ENCODE data around the gene ASB4.

ASB4 gene

GRCh38 chr7:95537468-95537867 is 51.7 kb downstream of the ASB4 start:
- H3K36me3 ChIP-seq (ENCODE audit: control insufficient read depth, insufficient read depth, low read length), result no peaks in the 10 kb centered on the region
- no peak overlapping the region for H3K4me3 ChIP-seq (ENCODE audit: low read length)
- H3K4me1 ChIP-seq (ENCODE audit: control insufficient read depth, insufficient read depth, low read length), result no peaks in the 10 kb centered on the region
- H3K27ac ChIP-seq (ENCODE audit: low read length), result no peak overlapping the region
- no CpG with 5 or more reads among the region's 2 CpGs for WGBS (ENCODE audit: insufficient coverage, insufficient read length)
- DNase-seq (ENCODE audit: low read depth, low spot score), result no peak
- no peaks in the 10 kb centered on the region for H3K9me3 ChIP-seq (ENCODE audit: control insufficient read depth, insufficient read depth, low read length)
- H3K27me3 ChIP-seq (ENCODE audit: control insufficient read depth, insufficient read depth, low read length), result no peaks in the 10 kb centered on the region

- H3K4me3 ChIP-seq (ENCODE audit: low read length), result no peak overlapping the region
- H3K4me1 ChIP-seq (ENCODE audit: control insufficient read depth, insufficient read depth, low read length), result no peaks in the 10 kb centered on the region
- no peaks in the 10 kb centered on the region for H3K36me3 ChIP-seq (ENCODE audit: control insufficient read depth, insufficient read depth, low read length)
- no peaks in the 10 kb centered on the region for H3K27me3 ChIP-seq (ENCODE audit: control insufficient read depth, insufficient read depth, low read length)
- no peak for DNase-seq (ENCODE audit: low read depth, low spot score)
- no peak overlapping the region for H3K27ac ChIP-seq (ENCODE audit: low read length)
- no peaks in the 10 kb centered on the region for H3K9me3 ChIP-seq (ENCODE audit: control insufficient read depth, insufficient read depth, low read length)
Observed at GRCh38 chr7:95539426-95539825, 53.7 kb downstream of the ASB4 start.

GRCh38 chr7:95540366-95540765 is 54.6 kb downstream of the ASB4 start:
- no peaks in the 10 kb centered on the region for H3K4me1 ChIP-seq (ENCODE audit: control insufficient read depth, insufficient read depth, low read length)
- WGBS (ENCODE audit: insufficient coverage, insufficient read length), result no CpG with 5 or more reads among the region's 1 CpG
- no peak overlapping the region for H3K4me3 ChIP-seq (ENCODE audit: low read length)
- no peaks in the 10 kb centered on the region for H3K36me3 ChIP-seq (ENCODE audit: control insufficient read depth, insufficient read depth, low read length)
- H3K27ac ChIP-seq (ENCODE audit: low read length), result no peak overlapping the region
- no peaks in the 10 kb centered on the region for H3K9me3 ChIP-seq (ENCODE audit: control insufficient read depth, insufficient read depth, low read length)
- no peak for DNase-seq (ENCODE audit: low read depth, low spot score)
- H3K27me3 ChIP-seq (ENCODE audit: control insufficient read depth, insufficient read depth, low read length), result no peaks in the 10 kb centered on the region

- Histone ChIP-seq H3K9me3 (ENCODE audit: control insufficient read depth, insufficient read depth, low read length) (no peaks in the 10 kb centered on the region), H3K27ac (ENCODE audit: low read length) (no peak overlapping the region), H3K4me3 (ENCODE audit: low read length) (no peak overlapping the region), H3K36me3 (ENCODE audit: control insufficient read depth, insufficient read depth, low read length) (no peaks in the 10 kb centered on the region), H3K27me3 (ENCODE audit: control insufficient read depth, insufficient read depth, low read length) (no peaks in the 10 kb centered on the region), H3K4me1 (ENCODE audit: control insufficient read depth, insufficient read depth, low read length) (no peaks in the 10 kb centered on the region)
- DNase-seq (ENCODE audit: low read depth, low spot score), result no peak
- WGBS (ENCODE audit: insufficient coverage, insufficient read length), result no CpG with 5 or more reads among the region's 6 CpGs
Observed at GRCh38 chr7:95543312-95543711, 57.6 kb downstream of the ASB4 start.

- Histone ChIP-seq H3K4me3 (ENCODE audit: low read length) (no peak overlapping the region), H3K27me3 (ENCODE audit: control insufficient read depth, insufficient read depth, low read length) (no peaks in the 10 kb centered on the region), H3K27ac (ENCODE audit: low read length) (no peak overlapping the region), H3K9me3 (ENCODE audit: control insufficient read depth, insufficient read depth, low read length) (no peaks in the 10 kb centered on the region), H3K4me1 (ENCODE audit: control insufficient read depth, insufficient read depth, low read length) (no peaks in the 10 kb centered on the region), H3K36me3 (ENCODE audit: control insufficient read depth, insufficient read depth, low read length) (no peaks in the 10 kb centered on the region)
- WGBS (ENCODE audit: insufficient coverage, insufficient read length), result no CpG with 5 or more reads among the region's 1 CpG
- no peak for DNase-seq (ENCODE audit: low read depth, low spot score)
Observed at GRCh38 chr7:95544171-95544570, 58.4 kb downstream of the ASB4 start.

GRCh38 chr7:95545007-95545615 is 59.4 kb downstream of the ASB4 start:
- WGBS (ENCODE audit: insufficient coverage, insufficient read length), result no CpG with 5 or more reads among the region's 3 CpGs
- Histone ChIP-seq H3K4me1 (ENCODE audit: control insufficient read depth, insufficient read depth, low read length) (no peaks in the 10 kb centered on the region), H3K27me3 (ENCODE audit: control insufficient read depth, insufficient read depth, low read length) (no peaks in the 10 kb centered on the region), H3K36me3 (ENCODE audit: control insufficient read depth, insufficient read depth, low read length) (no peaks in the 10 kb centered on the region), H3K4me3 (ENCODE audit: low read length) (no peak overlapping the region), H3K9me3 (ENCODE audit: control insufficient read depth, insufficient read depth, low read length) (no peaks in the 10 kb centered on the region), H3K27ac (ENCODE audit: low read length) (no peak overlapping the region)
- no peak for DNase-seq (ENCODE audit: low read depth, low spot score)

- Histone ChIP-seq H3K4me3 (ENCODE audit: low read length) (no peak overlapping the region), H3K9me3 (ENCODE audit: control insufficient read depth, insufficient read depth, low read length) (no peaks in the 10 kb centered on the region), H3K27me3 (ENCODE audit: control insufficient read depth, insufficient read depth, low read length) (no peaks in the 10 kb centered on the region), H3K36me3 (ENCODE audit: control insufficient read depth, insufficient read depth, low read length) (no peaks in the 10 kb centered on the region), H3K27ac (ENCODE audit: low read length) (no peak overlapping the region), H3K4me1 (ENCODE audit: control insufficient read depth, insufficient read depth, low read length) (no peaks in the 10 kb centered on the region)
- no CpG with 5 or more reads among the region's 1 CpG for WGBS (ENCODE audit: insufficient coverage, insufficient read length)
- no peak for DNase-seq (ENCODE audit: low read depth, low spot score)
Observed at GRCh38 chr7:95545673-95546072, 59.9 kb downstream of the ASB4 start.

- Histone ChIP-seq H3K4me3 (ENCODE audit: low read length) (no peak overlapping the region), H3K4me1 (ENCODE audit: control insufficient read depth, insufficient read depth, low read length) (no peaks in the 10 kb centered on the region), H3K27me3 (ENCODE audit: control insufficient read depth, insufficient read depth, low read length) (no peaks in the 10 kb centered on the region), H3K36me3 (ENCODE audit: control insufficient read depth, insufficient read depth, low read length) (no peaks in the 10 kb centered on the region), H3K9me3 (ENCODE audit: control insufficient read depth, insufficient read depth, low read length) (no peaks in the 10 kb centered on the region), H3K27ac (ENCODE audit: low read length) (no peak overlapping the region)
- no peak for DNase-seq (ENCODE audit: low read depth, low spot score)
- WGBS (ENCODE audit: insufficient coverage, insufficient read length), result no CpG with 5 or more reads among the region's 4 CpGs
Observed at GRCh38 chr7:95546647-95547046, 60.9 kb downstream of the ASB4 start.

GRCh38 chr7:95547361-95548348 is 61.9 kb downstream of the ASB4 start:
- Histone ChIP-seq H3K27me3 (ENCODE audit: control insufficient read depth, insufficient read depth, low read length) (no peaks in the 10 kb centered on the region), H3K27ac (ENCODE audit: low read length) (no peak overlapping the region), H3K9me3 (ENCODE audit: control insufficient read depth, insufficient read depth, low read length) (no peaks in the 10 kb centered on the region), H3K4me3 (ENCODE audit: low read length) (no peak overlapping the region), H3K36me3 (ENCODE audit: control insufficient read depth, insufficient read depth, low read length) (no peaks in the 10 kb centered on the region), H3K4me1 (ENCODE audit: control insufficient read depth, insufficient read depth, low read length) (no peaks in the 10 kb centered on the region)
- whole genome bisulfite sequencing (ENCODE audit: insufficient coverage, insufficient read length), result no CpG with 5 or more reads among the region's 6 CpGs
- no peak for DNase-seq (ENCODE audit: low read depth, low spot score)

- no peak for DNase-seq (ENCODE audit: low read depth, low spot score)
- H3K4me1 ChIP-seq (ENCODE audit: control insufficient read depth, insufficient read depth, low read length), result no peaks in the 10 kb centered on the region
- H3K27ac ChIP-seq (ENCODE audit: low read length), result no peak overlapping the region
- H3K4me3 ChIP-seq (ENCODE audit: low read length), result no peak overlapping the region
- no peaks in the 10 kb centered on the region for H3K9me3 ChIP-seq (ENCODE audit: control insufficient read depth, insufficient read depth, low read length)
- H3K27me3 ChIP-seq (ENCODE audit: control insufficient read depth, insufficient read depth, low read length), result no peaks in the 10 kb centered on the region
- WGBS (ENCODE audit: insufficient coverage, insufficient read length), result no CpG with 5 or more reads among the region's 6 CpGs
- no peaks in the 10 kb centered on the region for H3K36me3 ChIP-seq (ENCODE audit: control insufficient read depth, insufficient read depth, low read length)
Observed at GRCh38 chr7:95549818-95550529, 64.2 kb downstream of the ASB4 start.

Measured in iPS DF 6.9 (cell line).